Astrocyte (in vitro differentiated cells and primary cell): ENCODE results near the gene ENAM. TPM values are rescaled to one million over a fixed set of nuclear protein-coding genes. Genes with fewer than 3 reads are reported as not detected.

Source experiments
- DNase-seq: peaks from one replicate; pipeline ENCODE4 v3.0.0-alpha.2; 2010; ENCODE audit warnings: low read depth
- FAIRE-seq: peaks from 2 replicates; lab custom pipeline; 2011; peaks lifted over from hg19 to GRCh38; lab: Jason Lieb, UNC
- H2AFZ ChIP-seq: 2 replicates; pipeline ENCODE4 v1.6.0; 2012; ENCODE audit warnings: low read depth, low read length, inconsistent platforms
- H3K27ac ChIP-seq: 2 replicates; pipeline ENCODE4 v1.5.1; 2011; ENCODE audit warnings: low read depth, low read length, inconsistent platforms
- H3K27me3 ChIP-seq: 2 replicates; pipeline ENCODE4 v1.6.0; 2011; ENCODE audit warnings: low read length, inconsistent platforms; ENCODE audit not compliant: insufficient read depth
- H3K36me3 ChIP-seq: 2 replicates; pipeline ENCODE4 v1.5.1; 2011; ENCODE audit warnings: low read length, inconsistent platforms; ENCODE audit not compliant: insufficient read depth
- H3K4me1 ChIP-seq: 2 replicates; pipeline ENCODE4 v1.5.1; 2011; ENCODE audit warnings: low read length, inconsistent platforms; ENCODE audit not compliant: insufficient read depth
- H3K4me2 ChIP-seq: 2 replicates; pipeline ENCODE4 v1.6.0; 2012; ENCODE audit warnings: low read length, inconsistent platforms
- H3K4me3 ChIP-seq: 2 replicates; pipeline ENCODE4 v1.5.1; 2011; ENCODE audit warnings: low read depth, mild to moderate bottlenecking, low read length, inconsistent platforms; ENCODE audit not compliant: insufficient read depth
- H3K79me2 ChIP-seq: 2 replicates; pipeline ENCODE4 v1.6.0; 2012; ENCODE audit warnings: mild to moderate bottlenecking, low read length, inconsistent platforms; ENCODE audit not compliant: insufficient read depth
- H3K9ac ChIP-seq: 2 replicates; pipeline ENCODE4 v1.6.0; 2012; ENCODE audit warnings: mild to moderate bottlenecking, low read length, inconsistent platforms
- H3K9me3 ChIP-seq: 2 replicates; pipeline ENCODE4 v1.5.1; 2012; ENCODE audit warnings: low read depth, mild to moderate bottlenecking, low read length, inconsistent platforms; ENCODE audit not compliant: insufficient read depth
- H4K20me1 ChIP-seq: 2 replicates; pipeline ENCODE4 v1.6.0; 2012; ENCODE audit warnings: low read length, inconsistent platforms; ENCODE audit not compliant: insufficient read depth
- H3K27ac Mint-ChIP-seq: one replicate; pipeline ENCODE4 v1.8.0; 2021; ENCODE audit warnings: mild to moderate bottlenecking, mixed read lengths; ENCODE audit not compliant: unreplicated experiment
- H3K27me3 Mint-ChIP-seq: one replicate; pipeline ENCODE4 v1.8.0; 2021; ENCODE audit warnings: low read depth, mixed read lengths; ENCODE audit not compliant: unreplicated experiment
- H3K36me3 Mint-ChIP-seq: one replicate; pipeline ENCODE4 v1.8.0; 2021; ENCODE audit warnings: low read depth, mixed read lengths; ENCODE audit not compliant: unreplicated experiment
- H3K4me1 Mint-ChIP-seq: one replicate; pipeline ENCODE4 v1.8.0; 2021; ENCODE audit warnings: low read depth, mixed read lengths; ENCODE audit not compliant: unreplicated experiment
- H3K4me3 Mint-ChIP-seq: one replicate; pipeline ENCODE4 v1.8.0; 2021; ENCODE audit warnings: mild to moderate bottlenecking, moderate library complexity, mixed read lengths; ENCODE audit not compliant: unreplicated experiment
- H3K9me3 Mint-ChIP-seq: one replicate; pipeline ENCODE4 v1.8.0; 2021; ENCODE audit warnings: mild to moderate bottlenecking, mixed read lengths; ENCODE audit not compliant: unreplicated experiment
- CTCF ChIP-seq: IDR thresholded peaks from 2 replicates; pipeline ENCODE4 v1.5.1; 2011; ENCODE audit warnings: low read depth, mild to moderate bottlenecking, inconsistent platforms, low read length, moderate library complexity; ENCODE audit not compliant: insufficient read depth
- EZH2 ChIP-seq: IDR thresholded peaks from 2 replicates; pipeline ENCODE4 v1.6.1; 2012; ENCODE audit warnings: mild to moderate bottlenecking, low read length, inconsistent platforms; ENCODE audit not compliant: insufficient read depth
- total RNA-seq: library from RNA; stranded (reverse); gene quantifications from 2 replicates; pipeline ENCODE4 v1.2.1, GENCODE V29; 2021

ENAM gene
- total RNA-seq, 1 donor from 2014 or later, result 0.11 TPM

- Histone ChIP-seq H3K27me3 (no peaks in the 10 kb centered on the region), H3K9me3 (no peaks in the 10 kb centered on the region), H3K36me3 (no peaks in the 10 kb centered on the region), H3K4me1 (no peaks in the 10 kb centered on the region), H4K20me1 (no peaks in the 10 kb centered on the region), H3K79me2 (no peaks in the 10 kb centered on the region), H3K4me2 (no peak overlapping the region), H3K27ac (no peak overlapping the region), H3K4me3 (no peak overlapping the region), H3K9ac (no peak overlapping the region), H2AFZ (no peak overlapping the region)
- Mint-ChIP-seq H3K27ac (no peak overlapping the region), H3K36me3 (no peaks in the 10 kb centered on the region), H3K9me3 (no peaks in the 10 kb centered on the region), H3K4me1 (peaks cover 4% of the 10 kb centered on the region), H3K27me3 (no peaks in the 10 kb centered on the region), H3K4me3 (no peak overlapping the region)
- FAIRE-seq, result no peak
- DNase-seq, result no peak
- TF ChIP-seq EZH2, result no peak
- no peak for TF ChIP-seq CTCF
Observed at GRCh38 chr4:70607334-70607853, 21.1 kb upstream of the ENAM start.

DNA sequence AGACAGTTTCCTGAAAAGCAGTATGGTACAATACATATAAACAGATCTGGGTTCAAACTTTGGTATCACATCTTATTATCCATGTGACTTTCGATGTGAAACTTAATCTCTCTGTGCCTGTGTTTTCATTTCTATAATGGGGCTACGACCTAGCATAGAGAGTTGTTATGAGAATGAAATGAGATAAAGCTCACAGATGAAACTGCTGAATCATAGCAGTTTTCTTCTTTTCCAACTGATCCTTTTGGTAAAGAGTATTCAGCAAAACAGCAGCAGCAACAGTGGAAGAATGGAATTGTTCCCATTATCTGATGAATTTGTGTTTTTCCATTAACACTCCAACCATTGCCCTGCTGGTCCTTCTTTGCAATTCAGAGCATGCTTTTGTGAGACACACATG is 20.2 kb upstream of the ENAM start:
- no peaks in the 10 kb centered on the region for H3K4me1 ChIP-seq
- Mint-ChIP-seq H3K27me3 (no peaks in the 10 kb centered on the region), H3K36me3 (no peaks in the 10 kb centered on the region), H3K4me1 (peaks cover 6% of the 10 kb centered on the region), H3K27ac (no peak overlapping the region), H3K9me3 (no peaks in the 10 kb centered on the region), H3K4me3 (no peak overlapping the region)
- H3K4me2 ChIP-seq, result no peak overlapping the region
- H3K36me3 ChIP-seq, result no peaks in the 10 kb centered on the region
- H3K79me2 ChIP-seq, result no peaks in the 10 kb centered on the region
- no peaks in the 10 kb centered on the region for H3K27me3 ChIP-seq
- H2AFZ ChIP-seq, result no peak overlapping the region
- no peaks in the 10 kb centered on the region for H3K9me3 ChIP-seq
- H3K9ac ChIP-seq, result no peak overlapping the region
- TF ChIP-seq EZH2 (no peak), CTCF (no peak)
- FAIRE-seq (no peak), DNase-seq (no peak)
- H3K4me3 ChIP-seq, result no peak overlapping the region
- H4K20me1 ChIP-seq, result no peaks in the 10 kb centered on the region
- no peak overlapping the region for H3K27ac ChIP-seq

GRCh38 chr4:70613306-70614183 is 15.0 kb upstream of the ENAM start:
- Histone ChIP-seq H3K79me2 (no peaks in the 10 kb centered on the region), H3K27ac (no peak overlapping the region), H2AFZ (no peak overlapping the region), H3K9ac (no peak overlapping the region), H3K4me3 (no peak overlapping the region), H4K20me1 (no peaks in the 10 kb centered on the region), H3K4me2 (peak overlapping the region; percentile 2), H3K9me3 (no peaks in the 10 kb centered on the region), H3K27me3 (peaks cover 5% of the 10 kb centered on the region), H3K4me1 (no peaks in the 10 kb centered on the region), H3K36me3 (no peaks in the 10 kb centered on the region)
- Mint-ChIP-seq H3K4me1 (peaks cover 2% of the 10 kb centered on the region), H3K27ac (no peak overlapping the region), H3K4me3 (no peak overlapping the region), H3K27me3 (peaks cover 3% of the 10 kb centered on the region), H3K36me3 (no peaks in the 10 kb centered on the region), H3K9me3 (no peaks in the 10 kb centered on the region)
- no peak for TF ChIP-seq CTCF
- no peak for TF ChIP-seq EZH2
- no peak for FAIRE-seq
- DNase-seq, result no peak
